ENCODE measurements around the gene CDKL1.
A peak's percentile ranks its signal among the peaks of the same experiment; 100 is the strongest.

Gene CDKL1

DNA sequence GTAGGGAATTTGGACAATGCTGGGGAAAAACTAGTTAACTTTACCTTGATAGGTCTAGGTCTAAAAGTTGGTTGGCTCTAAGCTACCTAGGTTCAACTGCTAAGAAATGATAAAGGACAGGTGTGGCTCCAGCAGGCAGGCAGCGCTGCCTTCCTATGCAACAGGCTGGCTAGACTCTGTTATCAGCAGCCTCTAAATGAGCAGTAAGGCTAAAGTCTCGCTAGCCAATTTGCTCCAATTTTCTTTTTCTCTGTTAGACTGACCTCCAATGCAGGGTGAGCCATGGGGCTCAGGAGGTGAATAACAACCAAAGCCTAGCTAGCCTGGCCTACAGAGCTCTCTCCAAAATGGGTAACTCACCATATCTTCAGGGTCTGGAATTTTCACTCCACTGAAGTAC lies 58.1 kb downstream of the CDKL1 start:
- peaks cover 31% of the 10 kb centered on the region for H3K4me1 ChIP-seq (ENCODE audit: low read depth, poor library complexity, severe bottlenecking)
- no peak overlapping the region for H3K27ac ChIP-seq
- H3K27me3 ChIP-seq (ENCODE audit: insufficient read depth, low read depth), result no peaks in the 10 kb centered on the region
- TF ChIP-seq CTCF (conservative IDR thresholded peaks at IDR 0.05; ENCODE audit: low read depth, low read length), result no peak
- H3K36me3 ChIP-seq (ENCODE audit: insufficient read depth), result no peaks in the 10 kb centered on the region
- no peak overlapping the region for H3K9ac ChIP-seq
- no peaks in the 10 kb centered on the region for H3K79me2 ChIP-seq (ENCODE audit: insufficient read depth, low read depth)
- H2AFZ ChIP-seq (ENCODE audit: low read depth), result no peak overlapping the region
- H4K20me1 ChIP-seq (ENCODE audit: insufficient read depth), result no peaks in the 10 kb centered on the region
- H3K4me2 ChIP-seq, result no peak overlapping the region
- H3K4me3 ChIP-seq (IDR thresholded peaks at IDR 0.05; ENCODE audit: insufficient read depth, low read depth, low read length), result no peak overlapping the region

- peak overlapping the region; percentile 62; the same call in 1 of the 2 replicates for H3K27ac ChIP-seq
- H3K36me3 ChIP-seq (ENCODE audit: insufficient read depth), result no peaks in the 10 kb centered on the region
- H4K20me1 ChIP-seq (ENCODE audit: insufficient read depth), result no peaks in the 10 kb centered on the region
- no peaks in the 10 kb centered on the region for H3K27me3 ChIP-seq (ENCODE audit: insufficient read depth, low read depth)
- peak overlapping the region; percentile 67 for H2AFZ ChIP-seq (ENCODE audit: low read depth)
- peak overlapping the region; percentile 12; the same call in 1 of the 2 replicates for H3K9ac ChIP-seq
- no peaks in the 10 kb centered on the region for H3K79me2 ChIP-seq (ENCODE audit: insufficient read depth, low read depth)
- H3K4me2 ChIP-seq, result peak overlapping the region; percentile 93
- H3K4me1 ChIP-seq (ENCODE audit: low read depth, poor library complexity, severe bottlenecking), result peaks cover 17% of the 10 kb centered on the region
- TF ChIP-seq CTCF (conservative IDR thresholded peaks at IDR 0.05; ENCODE audit: low read depth, low read length), result no peak
- no peak overlapping the region for H3K4me3 ChIP-seq (IDR thresholded peaks at IDR 0.05; ENCODE audit: insufficient read depth, low read depth, low read length)
Observed at GRCh38 chr14:50335989-50336824, 60.5 kb downstream of the CDKL1 start.

- Histone ChIP-seq H3K4me3 (IDR thresholded peaks at IDR 0.05; ENCODE audit: insufficient read depth, low read depth, low read length) (no peak overlapping the region), H3K4me2 (peak overlapping the region; percentile 93; the same call in 1 of the 2 replicates), H4K20me1 (ENCODE audit: insufficient read depth) (no peaks in the 10 kb centered on the region), H2AFZ (ENCODE audit: low read depth) (no peak overlapping the region), H3K27ac (peak overlapping the region; percentile 62; the same call in 1 of the 2 replicates), H3K27me3 (ENCODE audit: insufficient read depth, low read depth) (no peaks in the 10 kb centered on the region), H3K4me1 (ENCODE audit: low read depth, poor library complexity, severe bottlenecking) (peaks cover 17% of the 10 kb centered on the region), H3K9ac (no peak overlapping the region), H3K36me3 (ENCODE audit: insufficient read depth) (no peaks in the 10 kb centered on the region), H3K79me2 (ENCODE audit: insufficient read depth, low read depth) (no peaks in the 10 kb centered on the region)
- TF ChIP-seq CTCF (conservative IDR thresholded peaks at IDR 0.05; ENCODE audit: low read depth, low read length), result no peak
Observed at GRCh38 chr14:50335389-50335788, 61.3 kb downstream of the CDKL1 start.

DNA sequence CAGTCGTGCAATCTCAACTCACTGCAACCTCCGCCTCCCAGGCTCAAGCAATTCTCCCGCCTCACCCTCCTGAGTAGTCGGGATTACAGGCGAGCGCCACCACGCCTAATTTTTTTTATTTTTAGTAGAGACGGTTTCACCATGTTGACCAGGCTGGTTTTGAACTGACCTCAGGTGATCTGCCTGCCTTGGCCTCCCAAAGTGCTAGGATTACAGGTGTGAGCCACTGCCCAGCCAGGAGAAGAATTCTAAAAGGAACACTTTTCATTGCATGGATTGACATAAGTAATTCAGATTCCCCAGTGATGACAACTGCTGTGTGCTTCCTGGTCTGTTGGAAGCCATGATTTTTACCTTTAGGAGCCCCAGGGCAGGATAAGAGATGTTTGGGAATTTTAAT lies 62.5 kb downstream of the CDKL1 start:
- H3K9ac ChIP-seq, result no peak overlapping the region
- H2AFZ ChIP-seq (ENCODE audit: low read depth), result no peak overlapping the region
- H3K4me1 ChIP-seq (ENCODE audit: low read depth, poor library complexity, severe bottlenecking), result peaks cover 17% of the 10 kb centered on the region
- no peak for TF ChIP-seq CTCF (conservative IDR thresholded peaks at IDR 0.05; ENCODE audit: low read depth, low read length)
- no peaks in the 10 kb centered on the region for H3K36me3 ChIP-seq (ENCODE audit: insufficient read depth)
- no peaks in the 10 kb centered on the region for H3K79me2 ChIP-seq (ENCODE audit: insufficient read depth, low read depth)
- no peaks in the 10 kb centered on the region for H3K27me3 ChIP-seq (ENCODE audit: insufficient read depth, low read depth)
- H4K20me1 ChIP-seq (ENCODE audit: insufficient read depth), result no peaks in the 10 kb centered on the region
- H3K4me3 ChIP-seq (IDR thresholded peaks at IDR 0.05; ENCODE audit: insufficient read depth, low read depth, low read length), result no peak overlapping the region
- H3K27ac ChIP-seq, result no peak overlapping the region
- H3K4me2 ChIP-seq, result no peak overlapping the region

Measured in KMS-11 (cell line).